ENCODE results near the gene C1orf105. TPM values are rescaled to one million over a fixed set of nuclear protein-coding genes. Genes with fewer than 3 reads are reported as not detected.

Gene C1orf105
- total RNA-seq, 1 donor from 2014 or later = not detected

GRCh38 chr1:172395576-172395975 lies 24.9 kb upstream of the C1orf105 start:
- peaks cover 93% of the 10 kb centered on the region for H3K4me1 Mint-ChIP-seq
- H3K27me3 Mint-ChIP-seq (ENCODE audit: low read depth) = no peaks in the 10 kb centered on the region
- DNase-seq (ENCODE audit: low spot score in 2 of 2, unreplicated experiment in 2 of 2) = no peak
- peak overlapping the region; percentile 97 for H3K27ac Mint-ChIP-seq
- H3K9me3 Mint-ChIP-seq = no peaks in the 10 kb centered on the region
- no peak overlapping the region for H3K4me3 Mint-ChIP-seq
- TF ChIP-seq, protein P1, sequence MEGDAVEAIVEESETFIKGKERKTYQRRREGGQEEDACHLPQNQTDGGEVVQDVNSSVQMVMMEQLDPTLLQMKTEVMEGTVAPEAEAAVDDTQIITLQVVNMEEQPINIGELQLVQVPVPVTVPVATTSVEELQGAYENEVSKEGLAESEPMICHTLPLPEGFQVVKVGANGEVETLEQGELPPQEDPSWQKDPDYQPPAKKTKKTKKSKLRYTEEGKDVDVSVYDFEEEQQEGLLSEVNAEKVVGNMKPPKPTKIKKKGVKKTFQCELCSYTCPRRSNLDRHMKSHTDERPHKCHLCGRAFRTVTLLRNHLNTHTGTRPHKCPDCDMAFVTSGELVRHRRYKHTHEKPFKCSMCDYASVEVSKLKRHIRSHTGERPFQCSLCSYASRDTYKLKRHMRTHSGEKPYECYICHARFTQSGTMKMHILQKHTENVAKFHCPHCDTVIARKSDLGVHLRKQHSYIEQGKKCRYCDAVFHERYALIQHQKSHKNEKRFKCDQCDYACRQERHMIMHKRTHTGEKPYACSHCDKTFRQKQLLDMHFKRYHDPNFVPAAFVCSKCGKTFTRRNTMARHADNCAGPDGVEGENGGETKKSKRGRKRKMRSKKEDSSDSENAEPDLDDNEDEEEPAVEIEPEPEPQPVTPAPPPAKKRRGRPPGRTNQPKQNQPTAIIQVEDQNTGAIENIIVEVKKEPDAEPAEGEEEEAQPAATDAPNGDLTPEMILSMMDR (IDR thresholded peaks at IDR 0.05; ENCODE audit: unreplicated experiment) = no peak
- H3K36me3 Mint-ChIP-seq = no peaks in the 10 kb centered on the region

DNA sequence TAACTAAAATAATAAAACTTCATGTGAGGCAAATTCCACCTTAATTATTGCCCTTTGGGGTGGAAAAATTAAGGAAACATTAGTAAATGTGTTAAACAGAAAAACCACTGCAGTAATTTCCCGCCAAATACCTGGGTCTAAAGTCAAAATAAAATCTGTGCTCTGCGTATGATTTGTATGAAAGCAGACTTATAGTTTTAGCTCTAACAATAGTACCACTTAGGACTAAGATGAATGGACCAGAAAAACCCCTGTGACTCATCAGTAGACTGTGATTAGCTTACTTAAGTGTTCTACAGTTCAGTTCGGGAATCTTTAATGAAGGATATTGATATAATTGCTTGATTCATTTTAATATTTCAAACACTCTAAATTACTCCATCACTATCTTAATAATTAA lies 23.3 kb upstream of the C1orf105 start:
- TF ChIP-seq, protein P1 (IDR thresholded peaks at IDR 0.05; ENCODE audit: unreplicated experiment) = no peak
- Mint-ChIP-seq H3K4me1 (peaks cover 90% of the 10 kb centered on the region), H3K27ac (peak overlapping the region; percentile 97), H3K9me3 (no peaks in the 10 kb centered on the region), H3K36me3 (no peaks in the 10 kb centered on the region), H3K4me3 (no peak overlapping the region), H3K27me3 (ENCODE audit: low read depth) (no peaks in the 10 kb centered on the region)
- DNase-seq (ENCODE audit: low spot score in 2 of 2, unreplicated experiment in 2 of 2) = no peak

DNA sequence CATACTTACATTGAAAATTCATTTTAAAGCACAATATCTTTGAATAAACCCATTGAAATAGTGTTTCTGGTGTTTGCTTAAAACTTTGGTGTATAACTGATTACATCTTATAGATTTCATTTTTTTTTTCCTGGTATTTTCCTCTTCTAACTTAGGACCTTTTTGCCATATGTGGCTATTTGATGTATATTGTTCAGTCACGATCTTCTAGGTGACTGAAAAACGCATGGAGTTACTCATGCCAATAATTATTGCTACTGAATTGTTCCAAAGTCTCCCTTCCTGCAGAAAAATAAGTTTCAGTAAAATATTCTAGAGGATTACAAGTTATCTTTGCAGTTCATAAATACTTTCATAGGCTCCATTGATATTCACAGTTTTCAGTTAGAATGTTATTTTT lies 22.9 kb upstream of the C1orf105 start:
- TF ChIP-seq, protein P1 (IDR thresholded peaks at IDR 0.05; ENCODE audit: unreplicated experiment) = no peak
- Mint-ChIP-seq H3K27ac (peak overlapping the region; percentile 97), H3K4me3 (no peak overlapping the region), H3K36me3 (no peaks in the 10 kb centered on the region), H3K27me3 (ENCODE audit: low read depth) (no peaks in the 10 kb centered on the region), H3K4me1 (peaks cover 87% of the 10 kb centered on the region), H3K9me3 (no peaks in the 10 kb centered on the region)
- DNase-seq (ENCODE audit: low spot score in 2 of 2, unreplicated experiment in 2 of 2) = no peak

DNA sequence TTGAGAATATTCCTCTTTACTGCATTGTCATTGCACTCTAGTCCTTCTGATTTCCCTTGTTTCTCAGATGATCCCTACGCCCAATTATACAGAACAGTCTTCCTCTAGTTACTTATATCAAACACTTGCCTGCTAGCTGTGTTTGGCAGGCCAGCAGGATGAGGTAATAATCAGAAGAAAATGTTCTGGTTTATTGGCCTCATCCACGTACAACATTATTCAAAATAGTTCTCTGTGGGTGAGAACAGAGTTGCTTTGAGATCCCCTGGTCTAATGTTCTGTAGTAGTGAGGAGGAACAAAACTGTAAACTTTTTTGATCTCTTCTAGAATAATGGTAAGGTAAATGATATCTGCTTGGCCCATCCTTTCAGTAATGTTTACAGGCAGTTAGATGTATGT lies 22.3 kb upstream of the C1orf105 start:
- no peaks in the 10 kb centered on the region for H3K27me3 Mint-ChIP-seq (ENCODE audit: low read depth)
- H3K4me1 Mint-ChIP-seq = peaks cover 87% of the 10 kb centered on the region
- H3K36me3 Mint-ChIP-seq = no peaks in the 10 kb centered on the region
- TF ChIP-seq, protein P1 (IDR thresholded peaks at IDR 0.05; ENCODE audit: unreplicated experiment) = no peak
- peak overlapping the region; percentile 97 for H3K27ac Mint-ChIP-seq
- no peaks in the 10 kb centered on the region for H3K9me3 Mint-ChIP-seq
- no peak for DNase-seq (ENCODE audit: low spot score in 2 of 2, unreplicated experiment in 2 of 2)
- no peak overlapping the region for H3K4me3 Mint-ChIP-seq

- Mint-ChIP-seq H3K9me3 (no peaks in the 10 kb centered on the region), H3K36me3 (no peaks in the 10 kb centered on the region), H3K4me1 (peaks cover 83% of the 10 kb centered on the region), H3K27me3 (ENCODE audit: low read depth) (no peaks in the 10 kb centered on the region), H3K27ac (peak overlapping the region; percentile 97), H3K4me3 (no peak overlapping the region)
- TF ChIP-seq, protein P1 (IDR thresholded peaks at IDR 0.05; ENCODE audit: unreplicated experiment) = peak; percentile 73
- no peak for DNase-seq (ENCODE audit: low spot score in 2 of 2, unreplicated experiment in 2 of 2)
Measured at GRCh38 chr1:172398970-172399755, 21.3 kb upstream of the C1orf105 start.

Measured in mesothelial cell of epicardium (in vitro differentiated cells).